Suprapubic skin (tissue), 4 donors: ENCODE results near the gene PCDH15. TPM values are rescaled to one million over a fixed set of nuclear protein-coding genes. Genes with fewer than 3 reads are reported as not detected.
"Not testable (repeated sequence)": the region's sequence is repeated elsewhere in the genome, so short reads cannot be mapped to it uniquely, and the experiment has no call there.

Experiments used
- DNase-seq, 2 donors: peaks; one replicate each; pipeline ENCODE4 v3.0.0-alpha.2; 2019; ENCODE audit warnings: low spot score in 2 of 2
- H3K27ac ChIP-seq: fragments of 200-600 bp; sonication (generic); one replicate; pipeline ENCODE4 v1.5.1; 2019
- H3K27me3 ChIP-seq: fragments of 200-600 bp; sonication (generic); one replicate; pipeline ENCODE4 v1.5.1; 2019
- H3K36me3 ChIP-seq: fragments of 200-600 bp; sonication (generic); one replicate; pipeline ENCODE4 v1.5.1; 2019
- H3K4me1 ChIP-seq: fragments of 200-600 bp; sonication (generic); one replicate; pipeline ENCODE4 v1.5.1; 2019
- H3K4me3 ChIP-seq: fragments of 200-600 bp; sonication (generic); one replicate; pipeline ENCODE4 v1.5.1; 2019; ENCODE audit warnings: mild to moderate bottlenecking
- H3K9me3 ChIP-seq: fragments of 200-600 bp; sonication (generic); one replicate; pipeline ENCODE4 v1.5.1; 2019
- EP300 ChIP-seq: sonication (generic); formaldehyde crosslinking; IDR thresholded peaks from one replicate; pipeline ENCODE4 v1.6.1; 2017; ENCODE audit warnings: antibody characterized with exemption
- POLR2A ChIP-seq, 2 donors: fragments of 450-650 bp; IDR thresholded peaks; one replicate each; pipeline ENCODE4 v1.6.1; 2017; ENCODE audit warnings: antibody characterized with exemption in 2 of 2, mild to moderate bottlenecking in 2 of 2, moderate library complexity in 2 of 2
- POLR2AphosphoS5 ChIP-seq, 3 donors: sonication (generic); formaldehyde crosslinking; IDR thresholded peaks; one replicate each; pipeline ENCODE4 v1.6.1; 2017; ENCODE audit warnings: antibody characterized with exemption in 3 of 3
- WGBS: methylation state at CpG from one replicate; pipeline ENCODE4 v1.1.5; 2018; 5-methylcytosine and 5-hydroxymethylcytosine counted together
- total RNA-seq, 4 donors: library from RNA; depleted of rRNA; stranded (reverse); fragments of >200 nt; gene quantifications; one replicate each; pipeline ENCODE4 v1.1.0, GENCODE V29; 2016
- TF ChIP-seq, protein P1 (sequence below), 2 donors: fragments of 200-600 bp in 1 of 2; fragments of 450-650 bp in 1 of 2; sonication (generic) in 1 of 2; IDR thresholded peaks; one replicate each; pipeline ENCODE4 v1.5.1; 2016 to 2019; ENCODE audit warnings: antibody characterized with exemption in 2 of 2, mild to moderate bottlenecking in 1 of 2, moderate library complexity in 1 of 2

Gene PCDH15
- total RNA-seq, 4 donors from 2014 or later = 0.11 TPM; not detected in 3

DNA sequence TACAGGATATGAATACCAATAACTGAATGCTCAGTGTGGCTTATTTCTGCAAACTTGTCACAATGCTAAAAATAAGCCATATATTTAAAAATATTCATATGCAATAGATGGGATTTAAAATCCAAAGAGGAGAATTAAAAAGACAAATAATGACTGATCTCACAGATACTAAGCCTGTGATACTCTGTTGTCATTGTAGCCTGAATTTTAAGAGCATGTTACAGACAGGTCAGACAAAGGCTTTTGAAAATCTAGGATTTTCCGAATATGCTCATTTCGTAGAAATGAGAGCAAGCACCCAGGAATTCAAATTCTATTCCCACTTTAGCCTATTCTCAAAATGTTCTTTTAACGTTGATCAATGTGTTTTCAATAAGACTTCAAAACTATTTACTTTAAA lies 269.7 kb downstream of the PCDH15 start:
- Histone ChIP-seq H3K27ac (no peak overlapping the region), H3K27me3 (no peaks in the 10 kb centered on the region), H3K4me1 (no peaks in the 10 kb centered on the region), H3K9me3 (no peaks in the 10 kb centered on the region), H3K36me3 (no peaks in the 10 kb centered on the region), H3K4me3 (no peak overlapping the region)
- DNase-seq = no peak
- no peak for TF ChIP-seq POLR2AphosphoS5 (IDR thresholded peaks at IDR 0.05)
- TF ChIP-seq POLR2A (IDR thresholded peaks at IDR 0.05) = no peak
- TF ChIP-seq EP300 = no peak
- TF ChIP-seq, protein P1, sequence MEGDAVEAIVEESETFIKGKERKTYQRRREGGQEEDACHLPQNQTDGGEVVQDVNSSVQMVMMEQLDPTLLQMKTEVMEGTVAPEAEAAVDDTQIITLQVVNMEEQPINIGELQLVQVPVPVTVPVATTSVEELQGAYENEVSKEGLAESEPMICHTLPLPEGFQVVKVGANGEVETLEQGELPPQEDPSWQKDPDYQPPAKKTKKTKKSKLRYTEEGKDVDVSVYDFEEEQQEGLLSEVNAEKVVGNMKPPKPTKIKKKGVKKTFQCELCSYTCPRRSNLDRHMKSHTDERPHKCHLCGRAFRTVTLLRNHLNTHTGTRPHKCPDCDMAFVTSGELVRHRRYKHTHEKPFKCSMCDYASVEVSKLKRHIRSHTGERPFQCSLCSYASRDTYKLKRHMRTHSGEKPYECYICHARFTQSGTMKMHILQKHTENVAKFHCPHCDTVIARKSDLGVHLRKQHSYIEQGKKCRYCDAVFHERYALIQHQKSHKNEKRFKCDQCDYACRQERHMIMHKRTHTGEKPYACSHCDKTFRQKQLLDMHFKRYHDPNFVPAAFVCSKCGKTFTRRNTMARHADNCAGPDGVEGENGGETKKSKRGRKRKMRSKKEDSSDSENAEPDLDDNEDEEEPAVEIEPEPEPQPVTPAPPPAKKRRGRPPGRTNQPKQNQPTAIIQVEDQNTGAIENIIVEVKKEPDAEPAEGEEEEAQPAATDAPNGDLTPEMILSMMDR (IDR thresholded peaks at IDR 0.05) = no peak
- 86% methylated on average over 3 of the region's 3 CpGs for WGBS

DNA sequence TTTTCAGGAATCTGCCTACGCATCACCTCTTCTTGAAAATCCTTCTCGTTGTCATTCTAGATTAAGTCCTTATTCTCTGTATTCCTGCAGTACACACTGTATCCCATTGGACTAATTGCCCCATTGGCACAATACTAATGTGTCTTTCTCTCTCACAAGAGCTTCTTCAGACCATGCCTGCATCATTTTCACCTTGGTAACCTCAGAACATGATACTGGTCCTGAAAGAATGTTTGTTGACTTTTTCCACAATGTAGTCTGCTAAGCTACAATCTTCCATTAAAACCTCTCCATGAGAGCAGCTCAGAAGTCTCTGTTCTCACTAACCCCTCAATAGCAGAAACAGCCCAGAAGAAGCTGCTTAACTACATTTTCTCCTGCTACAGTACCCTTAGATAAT lies 270.7 kb downstream of the PCDH15 start:
- Histone ChIP-seq H3K36me3 (no peaks in the 10 kb centered on the region), H3K9me3 (no peaks in the 10 kb centered on the region), H3K27me3 (no peaks in the 10 kb centered on the region), H3K4me1 (no peaks in the 10 kb centered on the region), H3K27ac (no peak overlapping the region), H3K4me3 (no peak overlapping the region)
- no peak for DNase-seq
- TF ChIP-seq EP300 (no peak), POLR2A (IDR thresholded peaks at IDR 0.05) (no peak), POLR2AphosphoS5 (IDR thresholded peaks at IDR 0.05) (no peak)
- TF ChIP-seq, protein P1 (IDR thresholded peaks at IDR 0.05) = no peak
- 92% methylated on average over 2 of the region's 2 CpGs for WGBS

DNA sequence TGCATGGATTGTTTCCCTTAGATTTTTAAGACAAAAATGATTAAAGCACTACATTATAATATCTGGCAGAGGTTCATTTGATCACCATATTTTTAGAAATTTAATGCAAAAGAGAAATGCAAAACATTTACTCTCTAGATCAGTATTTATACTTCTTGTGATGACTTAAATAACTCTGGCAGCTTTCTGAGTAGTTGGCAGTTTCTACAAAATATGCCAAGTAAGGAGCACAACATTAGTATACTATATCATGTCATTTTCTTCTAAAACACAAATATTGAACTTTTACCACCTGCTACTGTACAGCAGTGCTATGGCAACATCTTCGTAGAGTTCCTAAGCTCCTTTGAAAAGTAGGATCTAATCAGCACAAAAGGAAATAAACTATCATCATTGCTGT lies 275.2 kb downstream of the PCDH15 start:
- 59% methylated on average over 1 of the region's 1 CpG for WGBS
- H3K36me3 ChIP-seq = no peaks in the 10 kb centered on the region
- H3K4me1 ChIP-seq = no peaks in the 10 kb centered on the region
- H3K27ac ChIP-seq = no peak overlapping the region
- TF ChIP-seq, protein P1 (IDR thresholded peaks at IDR 0.05) = no peak
- no peak for TF ChIP-seq POLR2A (IDR thresholded peaks at IDR 0.05)
- no peak for TF ChIP-seq POLR2AphosphoS5 (IDR thresholded peaks at IDR 0.05)
- TF ChIP-seq EP300 = no peak
- H3K9me3 ChIP-seq = no peaks in the 10 kb centered on the region
- H3K4me3 ChIP-seq = no peak overlapping the region
- no peak for DNase-seq
- no peaks in the 10 kb centered on the region for H3K27me3 ChIP-seq

DNA sequence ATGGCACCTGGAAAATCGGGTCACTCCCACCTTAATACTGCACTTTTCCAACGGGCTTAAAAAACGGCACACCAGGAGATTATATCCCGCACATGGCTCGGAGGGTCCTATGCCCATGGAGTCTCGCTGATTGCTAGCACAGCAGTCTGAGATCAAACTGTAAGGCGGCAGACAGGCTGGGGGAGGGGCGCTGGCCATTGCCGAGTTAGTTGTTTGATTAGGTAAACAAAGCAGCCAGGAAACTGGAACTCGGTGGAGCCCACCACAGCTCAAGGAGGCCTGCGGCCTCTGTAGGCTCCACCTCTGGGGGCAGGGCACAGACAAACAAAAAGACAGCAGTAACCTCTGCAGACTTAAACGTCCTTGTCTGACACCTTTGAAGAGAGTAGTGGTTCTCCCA lies 285.8 kb downstream of the PCDH15 start:
- not testable (repeated sequence) for H3K4me3 ChIP-seq, DNase-seq, H3K36me3 ChIP-seq, H3K9me3 ChIP-seq, H3K4me1 ChIP-seq, H3K27me3 ChIP-seq, H3K27ac ChIP-seq
- 86% methylated on average over 8 of the region's 12 CpGs for WGBS

DNA sequence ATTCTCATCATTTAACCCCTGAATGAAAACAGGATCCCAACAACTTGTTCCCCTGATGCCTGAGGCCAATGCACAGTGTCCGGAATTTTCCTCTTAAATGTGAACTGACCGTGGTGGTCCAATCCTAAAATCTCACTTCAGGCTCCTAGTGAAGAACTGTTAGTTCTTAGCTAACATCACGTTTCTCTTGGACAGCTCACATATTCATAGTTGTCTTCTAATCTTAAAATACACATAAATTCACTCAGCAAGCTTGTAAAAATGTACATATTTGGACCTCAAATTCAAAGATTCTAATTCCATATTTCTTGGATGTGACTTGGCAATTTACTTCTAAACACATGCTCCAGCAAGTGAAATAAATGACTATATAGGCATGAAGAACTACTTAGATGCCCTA lies 297.2 kb downstream of the PCDH15 start:
- no peaks in the 10 kb centered on the region for H3K27me3 ChIP-seq
- TF ChIP-seq EP300 (no peak), POLR2AphosphoS5 (IDR thresholded peaks at IDR 0.05) (no peak), POLR2A (IDR thresholded peaks at IDR 0.05) (no peak)
- TF ChIP-seq, protein P1 (IDR thresholded peaks at IDR 0.05) = no peak
- H3K9me3 ChIP-seq = no peaks in the 10 kb centered on the region
- no peak overlapping the region for H3K27ac ChIP-seq
- no peak overlapping the region for H3K4me3 ChIP-seq
- DNase-seq = no peak
- H3K36me3 ChIP-seq = no peaks in the 10 kb centered on the region
- WGBS = 71% methylated on average over 3 of the region's 3 CpGs
- no peaks in the 10 kb centered on the region for H3K4me1 ChIP-seq

DNA sequence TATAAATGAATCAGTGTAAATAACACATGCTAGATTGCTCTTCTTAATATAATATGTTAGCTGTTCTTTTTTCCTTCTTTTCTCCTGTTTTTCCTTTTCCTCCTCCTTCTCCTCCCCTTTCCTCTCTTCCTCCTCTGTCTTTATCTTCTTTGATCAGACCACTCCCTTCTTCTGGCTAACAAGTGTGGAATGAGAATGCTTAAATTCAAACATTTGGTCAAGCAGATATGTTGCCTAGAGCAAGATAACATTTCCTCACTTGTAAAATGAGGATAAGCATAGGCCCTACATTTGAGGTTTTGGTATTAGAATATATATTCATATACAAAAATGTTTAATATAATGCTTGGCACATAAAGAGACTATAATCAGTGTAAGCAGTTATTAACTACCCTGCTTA lies 299.1 kb downstream of the PCDH15 start:
- Histone ChIP-seq H3K27ac (no peak overlapping the region), H3K27me3 (no peaks in the 10 kb centered on the region), H3K36me3 (no peaks in the 10 kb centered on the region), H3K4me3 (no peak overlapping the region), H3K9me3 (no peaks in the 10 kb centered on the region), H3K4me1 (no peaks in the 10 kb centered on the region)
- DNase-seq = no peak
- TF ChIP-seq, protein P1 (IDR thresholded peaks at IDR 0.05) = no peak
- TF ChIP-seq EP300 (no peak), POLR2A (IDR thresholded peaks at IDR 0.05) (no peak), POLR2AphosphoS5 (IDR thresholded peaks at IDR 0.05) (no peak)
